Testis (tissue), 3 donors: ENCODE results near the gene CHD1. TPM values are rescaled to one million over a fixed set of nuclear protein-coding genes. Genes with fewer than 3 reads are reported as not detected.

Experiments used
- DNase-seq: peaks from one replicate; pipeline ENCODE4 v3.0.0-alpha.2; 2019
- H3K27ac ChIP-seq, 2 donors: fragments of 200-600 bp; sonication (generic); one replicate each; pipeline ENCODE4 v1.5.1; 2019
- H3K27me3 ChIP-seq: fragments of 200-600 bp; sonication (generic); one replicate; pipeline ENCODE4 v1.5.1; 2019
- H3K36me3 ChIP-seq: fragments of 200-600 bp; sonication (generic); one replicate; pipeline ENCODE4 v1.5.1; 2017; ENCODE audit warnings: low read depth; ENCODE audit errors: missing control alignments
- H3K4me1 ChIP-seq: fragments of 200-600 bp; sonication (generic); one replicate; pipeline ENCODE4 v1.5.1; 2019
- H3K4me3 ChIP-seq, 2 donors: fragments of 200-600 bp; sonication (generic); one replicate each; pipeline ENCODE4 v1.5.1; 2017 to 2019
- H3K9me3 ChIP-seq: fragments of 200-600 bp; sonication (generic); one replicate; pipeline ENCODE4 v1.5.1; 2017
- POLR2A ChIP-seq: fragments of 450-650 bp; IDR thresholded peaks from one replicate; pipeline ENCODE4 v1.6.1; 2017; ENCODE audit warnings: antibody characterized with exemption, mild to moderate bottlenecking, moderate library complexity
- WGBS, 2 donors: methylation state at CpG; one replicate each; pipeline ENCODE4 v1.1.5; 2018; 5-methylcytosine and 5-hydroxymethylcytosine counted together
- intact Hi-C: fragments of 100-400 bp; cut with DNase I; formaldehyde crosslinking; loops from one replicate; pipeline ENCODE4 v1.15.1; 2023; ENCODE audit warnings: low total_unique reads
- polyA plus RNA-seq: library from polyadenylated mRNA; stranded (reverse); fragments of 350-450 nt; fragmentation: Illumina TruSeq; extraction: RNeasy Lipid Tissue Mini Kit (QIAGEN cat#74804); gene quantifications from one replicate; pipeline ENCODE4 v1.2.3, GENCODE V29; 2014; ENCODE audit warnings: low read depth, low replicate concordance; ENCODE audit not compliant: insufficient read depth
- total RNA-seq, 2 donors: library from RNA; depleted of rRNA; stranded (reverse); fragments of >200 nt; gene quantifications; one replicate each; pipeline ENCODE4 v1.2.3, GENCODE V29; 2016
- TF ChIP-seq, protein P1 (sequence below), 3 experiments: fragments of 450-650 bp in 2 of 3; fragments of 200-600 bp in 1 of 3; sonication (generic) in 1 of 3; IDR thresholded peaks; one replicate each; pipeline ENCODE4 v1.5.1; 2016 to 2019; ENCODE audit warnings: antibody characterized with exemption in 3 of 3, mild to moderate bottlenecking in 2 of 3, moderate library complexity in 1 of 3

Gene CHD1
- total and polyA plus RNA-seq, 3 donors from 2014 or later: 23.7 to 117 (median 104) TPM

DNA sequence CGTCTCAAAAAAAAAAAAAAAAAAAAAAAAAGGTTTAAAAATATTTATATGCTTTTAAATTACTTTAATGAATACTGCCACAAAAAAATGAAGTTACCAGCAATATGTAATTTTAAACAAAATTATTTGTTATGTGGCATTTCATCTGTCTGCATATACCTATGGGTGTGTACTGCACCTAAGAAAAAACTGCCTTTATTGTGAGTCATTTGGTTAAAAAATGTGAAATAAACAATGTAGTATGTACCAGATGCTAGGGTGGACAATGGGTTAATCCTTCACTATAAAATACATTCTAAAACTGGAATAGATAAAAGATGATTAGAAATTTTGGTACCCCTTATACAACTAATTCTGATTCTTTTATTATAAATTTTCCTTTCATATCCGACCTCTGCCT is 12.3 kb downstream of the CHD1 start:
- Histone ChIP-seq H3K27me3 (no peaks in the 10 kb centered on the region), H3K27ac (no peak overlapping the region), H3K4me1 (no peaks in the 10 kb centered on the region), H3K9me3 (no peaks in the 10 kb centered on the region), H3K36me3 (no peaks in the 10 kb centered on the region), H3K4me3 (no peak overlapping the region)
- 77 to 87% methylated on average over 2 of the region's 2 CpGs for WGBS, 2 donors
- DNase-seq: no peak
- intact Hi-C loops: no loop called here
- TF ChIP-seq, protein P1, sequence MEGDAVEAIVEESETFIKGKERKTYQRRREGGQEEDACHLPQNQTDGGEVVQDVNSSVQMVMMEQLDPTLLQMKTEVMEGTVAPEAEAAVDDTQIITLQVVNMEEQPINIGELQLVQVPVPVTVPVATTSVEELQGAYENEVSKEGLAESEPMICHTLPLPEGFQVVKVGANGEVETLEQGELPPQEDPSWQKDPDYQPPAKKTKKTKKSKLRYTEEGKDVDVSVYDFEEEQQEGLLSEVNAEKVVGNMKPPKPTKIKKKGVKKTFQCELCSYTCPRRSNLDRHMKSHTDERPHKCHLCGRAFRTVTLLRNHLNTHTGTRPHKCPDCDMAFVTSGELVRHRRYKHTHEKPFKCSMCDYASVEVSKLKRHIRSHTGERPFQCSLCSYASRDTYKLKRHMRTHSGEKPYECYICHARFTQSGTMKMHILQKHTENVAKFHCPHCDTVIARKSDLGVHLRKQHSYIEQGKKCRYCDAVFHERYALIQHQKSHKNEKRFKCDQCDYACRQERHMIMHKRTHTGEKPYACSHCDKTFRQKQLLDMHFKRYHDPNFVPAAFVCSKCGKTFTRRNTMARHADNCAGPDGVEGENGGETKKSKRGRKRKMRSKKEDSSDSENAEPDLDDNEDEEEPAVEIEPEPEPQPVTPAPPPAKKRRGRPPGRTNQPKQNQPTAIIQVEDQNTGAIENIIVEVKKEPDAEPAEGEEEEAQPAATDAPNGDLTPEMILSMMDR (IDR thresholded peaks at IDR 0.05): no peak
- no peak for TF ChIP-seq POLR2A

DNA sequence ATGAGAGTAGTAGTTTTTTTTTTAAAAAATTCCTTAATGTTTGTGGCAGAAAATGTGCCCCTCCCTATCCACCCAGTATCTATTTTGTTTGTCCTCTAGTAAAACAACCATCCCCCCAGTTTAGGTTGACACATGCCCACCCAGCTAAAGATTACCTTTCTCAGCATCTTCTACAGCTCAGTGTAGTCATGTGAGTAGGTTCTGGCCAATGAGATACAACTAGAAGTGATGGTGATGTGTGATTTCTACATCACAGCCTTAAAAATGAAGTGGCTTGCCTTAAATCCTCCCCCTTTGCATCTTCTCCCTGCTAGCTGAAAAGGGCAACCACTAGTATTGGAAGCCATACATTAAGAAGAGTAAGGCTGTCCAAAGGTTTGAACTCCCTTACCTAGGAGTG is 14.9 kb downstream of the CHD1 start:
- H3K27ac ChIP-seq: no peak overlapping the region
- no peaks in the 10 kb centered on the region for H3K27me3 ChIP-seq
- intact Hi-C loops: no loop called here
- H3K36me3 ChIP-seq: no peaks in the 10 kb centered on the region
- H3K4me1 ChIP-seq: no peaks in the 10 kb centered on the region
- no peak overlapping the region for H3K4me3 ChIP-seq
- no peaks in the 10 kb centered on the region for H3K9me3 ChIP-seq
- DNase-seq: no peak
- TF ChIP-seq, protein P1 (IDR thresholded peaks at IDR 0.05): no peak
- no peak for TF ChIP-seq POLR2A

DNA sequence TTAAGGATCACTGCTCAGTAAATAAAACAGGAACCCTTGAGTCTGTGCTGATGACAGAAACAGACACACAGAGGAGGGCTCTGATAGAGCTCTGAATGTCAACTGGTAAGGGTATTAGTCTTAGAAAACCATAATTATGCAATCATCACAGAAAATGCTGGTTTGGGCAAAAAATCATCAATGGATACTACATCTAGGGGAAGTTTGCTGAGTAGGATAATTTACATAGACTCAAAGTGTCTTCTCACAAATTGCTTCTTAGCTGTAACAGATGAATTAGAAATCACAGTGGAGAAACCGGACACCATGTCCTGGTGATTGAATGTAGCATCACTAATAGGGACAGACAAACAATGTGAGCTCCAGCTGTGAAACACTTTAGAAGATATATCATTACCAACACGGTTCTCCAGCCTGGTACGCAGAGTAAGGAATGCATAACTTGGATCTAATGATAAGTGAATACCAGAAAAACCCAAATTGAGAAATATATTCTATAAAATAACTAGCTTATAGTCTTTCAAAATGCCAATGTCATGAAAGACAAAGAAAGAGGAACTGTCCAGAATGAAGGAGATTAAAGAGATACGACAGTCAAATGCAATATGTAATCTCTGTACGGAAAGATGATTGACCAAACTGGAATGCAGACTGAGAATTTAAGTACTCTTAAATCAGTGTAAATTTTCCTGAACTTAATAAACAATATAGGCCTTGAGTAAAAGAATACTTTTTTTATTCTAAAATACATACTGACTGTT is 17.3 kb downstream of the CHD1 start:
- Histone ChIP-seq H3K27ac (no peak overlapping the region), H3K36me3 (no peaks in the 10 kb centered on the region), H3K27me3 (no peaks in the 10 kb centered on the region), H3K4me3 (no peak overlapping the region), H3K4me1 (no peaks in the 10 kb centered on the region), H3K9me3 (no peaks in the 10 kb centered on the region)
- no peak for TF ChIP-seq POLR2A
- TF ChIP-seq, protein P1 (IDR thresholded peaks at IDR 0.05): no peak
- intact Hi-C loops: no loop called here
- 78 to 82% methylated on average over 5 of the region's 5 CpGs for WGBS, 2 donors
- DNase-seq: no peak

DNA sequence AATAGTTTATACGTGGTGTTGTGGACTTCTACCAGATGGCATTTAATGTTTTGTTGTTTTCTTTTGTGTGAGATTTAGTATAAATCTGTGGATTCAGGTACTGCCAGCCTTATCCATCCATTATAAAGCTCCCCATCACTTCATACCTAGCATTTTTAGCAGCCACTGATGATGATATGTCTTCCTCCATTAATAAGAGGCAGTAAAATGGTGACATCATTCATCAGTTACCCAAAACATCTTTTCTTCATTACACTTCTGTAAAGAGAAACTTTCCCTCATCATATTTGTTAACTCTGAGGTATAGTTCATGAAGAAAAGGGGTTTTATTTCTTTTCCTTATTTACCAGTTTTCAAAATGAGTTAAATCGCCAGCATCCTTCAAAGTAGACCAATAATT is 19.4 kb downstream of the CHD1 start:
- intact Hi-C loops: loop anchor here (5.0 kb wide), 1 partner anchor 123 kb away; no protein-coding TSS in a partner anchor

More for the DNA sequence above, 19.4 kb downstream of the CHD1 start:
- no peak for DNase-seq
- Histone ChIP-seq H3K4me1 (no peaks in the 10 kb centered on the region), H3K4me3 (no peak overlapping the region), H3K9me3 (no peaks in the 10 kb centered on the region), H3K36me3 (no peaks in the 10 kb centered on the region), H3K27ac (peak overlapping the region in 1 of 2 donors; percentile 34), H3K27me3 (no peaks in the 10 kb centered on the region)
- WGBS, 2 donors: 77 to 89% methylated on average over 2 of the region's 2 CpGs
- TF ChIP-seq POLR2A: no peak
- TF ChIP-seq, protein P1 (IDR thresholded peaks at IDR 0.05): no peak
